Fibroblast of the aortic adventitia (primary cell): ENCODE results near the gene ATOH8. TPM values are rescaled to one million over a fixed set of nuclear protein-coding genes. Genes with fewer than 3 reads are reported as not detected.

Source experiments
- DNase-seq: peaks from one replicate; pipeline ENCODE4 v3.0.0-alpha.2; 2010; ENCODE audit warnings: low read depth
- H3K4me3 ChIP-seq: 2 replicates; pipeline ENCODE4 v1.5.1; 2011; ENCODE audit warnings: low read depth, mild to moderate bottlenecking, control low read depth, low read length, moderate library complexity
- CTCF ChIP-seq: IDR thresholded peaks from 2 replicates; pipeline ENCODE4 v1.5.1; 2011; ENCODE audit warnings: mild to moderate bottlenecking, low read length, control low read depth, inconsistent platforms; ENCODE audit not compliant: insufficient read depth
- total RNA-seq: library from RNA; depleted of rRNA; stranded (reverse); fragments of >200 nt; gene quantifications from 2 replicates; pipeline ENCODE4 v1.2.3, GENCODE V29; 2012; ENCODE audit warnings: low replicate concordance

The ATOH8 gene
- total RNA-seq, 1 donor: 17.0 TPM

GRCh38 chr2:85790499-85791188, 36.9 kb downstream of the ATOH8 start:
- H3K4me3 ChIP-seq: no peak overlapping the region
- no peak for TF ChIP-seq CTCF
- no peak for DNase-seq

- no peak for TF ChIP-seq CTCF
- H3K4me3 ChIP-seq: no peak overlapping the region
- DNase-seq: peak; percentile 24
Observed at GRCh38 chr2:85791704-85792565, 38.1 kb downstream of the ATOH8 start.

- peak; percentile 93 for DNase-seq
- H3K4me3 ChIP-seq: no peak overlapping the region
- TF ChIP-seq CTCF: no peak
Observed at GRCh38 chr2:85792783-85793441, 39.1 kb downstream of the ATOH8 start.

- no peak overlapping the region for H3K4me3 ChIP-seq
Observed at GRCh38 chr2:85793584-85793983, 39.8 kb downstream of the ATOH8 start.

DNA sequence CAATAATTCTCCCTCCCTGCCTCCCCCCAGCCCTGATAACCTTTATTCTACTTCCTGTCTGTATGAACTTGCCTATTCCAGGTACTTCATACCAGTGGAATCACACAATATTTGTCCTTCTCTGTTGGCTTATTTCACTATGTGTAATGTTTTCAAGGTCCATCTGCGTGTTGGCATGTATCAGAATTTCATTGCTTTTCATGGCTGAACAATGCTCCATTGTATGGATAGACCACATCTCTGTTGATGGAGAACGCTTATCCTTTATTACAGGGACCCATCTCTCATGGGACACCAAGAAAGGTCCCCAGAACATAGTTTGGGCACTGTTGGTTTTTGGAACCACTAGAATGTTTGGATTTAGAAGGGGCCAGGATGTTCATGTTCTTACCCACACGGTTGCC, 40.2 kb downstream of the ATOH8 start:
- no peak for DNase-seq
- no peak for TF ChIP-seq CTCF
- H3K4me3 ChIP-seq: no peak overlapping the region

More at GRCh38 chr2:85793584-85793983, 39.8 kb downstream of the ATOH8 start:
- DNase-seq: no peak
- no peak for TF ChIP-seq CTCF

DNA sequence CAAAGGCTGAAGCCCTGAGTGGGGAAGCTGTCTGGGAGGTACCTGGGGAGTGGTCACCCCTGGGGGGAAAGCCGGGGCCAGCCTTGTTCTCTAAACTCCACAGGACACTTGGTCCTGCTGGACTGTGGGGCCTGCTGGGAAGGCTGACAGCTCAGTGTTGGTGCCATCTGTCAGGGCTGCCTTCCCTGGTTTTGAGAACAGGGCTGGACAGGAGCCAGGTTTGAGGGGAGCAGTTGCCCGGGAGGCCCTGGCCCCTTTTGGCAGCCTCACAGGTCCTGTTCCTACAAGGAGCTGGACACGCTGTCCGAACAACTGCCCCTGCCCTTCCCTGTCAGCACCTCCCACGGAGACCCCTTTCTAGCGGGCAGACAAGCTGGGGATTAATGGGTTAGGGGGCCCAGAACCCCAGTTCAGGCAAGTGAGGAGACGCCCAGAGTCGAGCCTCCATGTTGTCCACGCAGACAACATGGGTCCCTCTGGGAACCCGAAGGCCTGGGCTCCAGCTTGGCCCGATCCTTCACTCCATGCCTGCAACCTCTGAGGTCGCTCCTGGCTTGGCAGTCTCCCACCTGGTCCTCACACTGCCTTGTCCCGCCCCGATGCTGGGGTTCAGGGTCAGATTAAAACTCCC, 40.8 kb downstream of the ATOH8 start:
- TF ChIP-seq CTCF: no peak
- no peak for DNase-seq

More for the DNA sequence above, 40.8 kb downstream of the ATOH8 start:
- H3K4me3 ChIP-seq: no peak overlapping the region
